GM19025 (cell line): ENCODE results near the gene RBM27.
"Not testable (repeated sequence)": the region's sequence is repeated elsewhere in the genome, so short reads cannot be mapped to it uniquely, and the experiment has no call there.

Experiments used
- ATAC-seq: cut with Tn5 transposase; IDR thresholded peaks from one replicate; pipeline ENCODE4 v1.9.1; 2021; ENCODE audit warnings: mild to moderate bottlenecking, low read depth, moderate library complexity; ENCODE audit not compliant: unreplicated experiment

The RBM27 gene, protein sequence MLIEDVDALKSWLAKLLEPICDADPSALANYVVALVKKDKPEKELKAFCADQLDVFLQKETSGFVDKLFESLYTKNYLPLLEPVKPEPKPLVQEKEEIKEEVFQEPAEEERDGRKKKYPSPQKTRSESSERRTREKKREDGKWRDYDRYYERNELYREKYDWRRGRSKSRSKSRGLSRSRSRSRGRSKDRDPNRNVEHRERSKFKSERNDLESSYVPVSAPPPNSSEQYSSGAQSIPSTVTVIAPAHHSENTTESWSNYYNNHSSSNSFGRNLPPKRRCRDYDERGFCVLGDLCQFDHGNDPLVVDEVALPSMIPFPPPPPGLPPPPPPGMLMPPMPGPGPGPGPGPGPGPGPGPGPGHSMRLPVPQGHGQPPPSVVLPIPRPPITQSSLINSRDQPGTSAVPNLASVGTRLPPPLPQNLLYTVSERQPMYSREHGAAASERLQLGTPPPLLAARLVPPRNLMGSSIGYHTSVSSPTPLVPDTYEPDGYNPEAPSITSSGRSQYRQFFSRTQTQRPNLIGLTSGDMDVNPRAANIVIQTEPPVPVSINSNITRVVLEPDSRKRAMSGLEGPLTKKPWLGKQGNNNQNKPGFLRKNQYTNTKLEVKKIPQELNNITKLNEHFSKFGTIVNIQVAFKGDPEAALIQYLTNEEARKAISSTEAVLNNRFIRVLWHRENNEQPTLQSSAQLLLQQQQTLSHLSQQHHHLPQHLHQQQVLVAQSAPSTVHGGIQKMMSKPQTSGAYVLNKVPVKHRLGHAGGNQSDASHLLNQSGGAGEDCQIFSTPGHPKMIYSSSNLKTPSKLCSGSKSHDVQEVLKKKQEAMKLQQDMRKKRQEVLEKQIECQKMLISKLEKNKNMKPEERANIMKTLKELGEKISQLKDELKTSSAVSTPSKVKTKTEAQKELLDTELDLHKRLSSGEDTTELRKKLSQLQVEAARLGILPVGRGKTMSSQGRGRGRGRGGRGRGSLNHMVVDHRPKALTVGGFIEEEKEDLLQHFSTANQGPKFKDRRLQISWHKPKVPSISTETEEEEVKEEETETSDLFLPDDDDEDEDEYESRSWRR

DNA sequence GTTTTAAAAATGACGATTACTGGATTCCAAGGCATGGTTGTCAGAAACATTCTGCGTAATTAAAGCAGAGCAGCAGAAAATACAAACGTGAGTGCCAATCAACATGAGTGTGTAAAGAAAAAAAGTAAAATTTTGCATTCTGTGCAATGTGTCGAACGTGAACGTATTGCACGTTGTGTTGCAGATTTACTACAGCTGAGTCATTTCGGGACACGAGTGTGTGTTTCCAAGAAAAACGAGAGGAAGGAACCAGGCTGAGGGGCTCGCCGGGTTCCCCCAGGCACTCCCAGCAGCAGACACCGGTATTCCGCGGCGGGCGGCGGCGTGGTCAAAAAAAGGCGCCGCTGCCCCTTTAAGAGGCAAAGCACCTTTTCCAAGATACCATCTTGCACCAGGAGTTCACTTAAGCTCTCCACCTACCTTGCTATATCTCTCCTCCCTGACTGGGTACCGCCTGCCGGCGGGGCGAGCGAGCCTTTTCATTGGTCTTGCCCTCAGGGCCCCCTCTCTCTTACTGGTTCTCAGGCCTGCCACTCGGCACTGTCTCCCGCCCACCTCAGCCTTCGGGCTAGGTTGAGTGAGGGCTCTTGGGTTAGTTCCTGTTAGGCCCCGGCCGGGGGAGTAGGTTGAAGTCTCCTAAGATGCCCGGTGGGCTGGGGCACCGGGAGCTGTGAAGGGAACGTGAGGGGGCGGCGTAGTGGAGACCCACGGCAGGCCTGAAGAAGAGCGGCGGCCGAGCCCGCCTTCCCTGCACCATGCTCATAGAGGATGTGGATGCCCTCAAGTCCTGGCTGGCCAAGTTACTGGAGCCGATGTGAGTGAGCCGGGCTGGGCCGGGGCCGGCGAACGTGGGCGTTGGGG is at the start of gene RBM27:
Gene RBM27 (plus strand): TSS at position 595 of the 861 bp plus-strand sequence. CDS start 161 bp downstream, at position 756.
- peak; percentile 100 for ATAC-seq

DNA sequence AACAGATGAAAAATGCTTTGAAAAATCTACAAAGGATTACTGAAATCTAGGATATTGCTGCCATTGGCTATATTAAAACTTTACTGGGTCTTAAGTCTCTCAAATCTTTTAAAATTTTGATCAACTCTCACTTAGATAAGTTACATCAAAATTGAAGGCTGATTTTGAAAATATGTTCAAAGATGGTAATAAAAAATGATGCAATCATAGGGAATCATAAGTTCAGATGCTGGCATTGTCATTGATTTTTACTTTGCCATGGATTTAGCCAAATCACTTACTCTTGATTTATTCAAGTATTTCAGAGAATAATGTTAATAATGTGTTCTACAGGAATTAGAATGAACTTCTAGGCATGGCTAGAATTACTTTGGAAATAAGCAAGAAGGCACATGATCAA is 45.1 kb upstream of the RBM27 start:
- ATAC-seq, result no peak

DNA sequence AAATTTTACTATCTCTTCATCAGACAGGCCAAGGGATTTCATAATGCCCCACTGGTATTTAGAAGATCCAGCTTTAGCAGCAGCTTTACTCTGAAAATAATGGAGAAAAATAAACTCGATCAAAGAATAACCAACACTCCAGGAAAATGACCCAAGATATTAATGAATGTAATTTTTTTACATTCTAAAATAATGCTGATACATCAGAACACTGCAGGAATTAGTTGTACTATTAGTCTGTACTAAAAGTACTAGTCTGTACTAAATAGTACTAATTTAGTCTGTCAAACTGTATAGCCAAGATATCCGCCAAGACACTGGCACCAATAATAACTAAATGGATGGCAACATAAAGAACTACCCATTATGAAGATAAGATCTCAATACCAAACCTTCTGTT is 39.0 kb upstream of the RBM27 start:
- no peak for ATAC-seq

DNA sequence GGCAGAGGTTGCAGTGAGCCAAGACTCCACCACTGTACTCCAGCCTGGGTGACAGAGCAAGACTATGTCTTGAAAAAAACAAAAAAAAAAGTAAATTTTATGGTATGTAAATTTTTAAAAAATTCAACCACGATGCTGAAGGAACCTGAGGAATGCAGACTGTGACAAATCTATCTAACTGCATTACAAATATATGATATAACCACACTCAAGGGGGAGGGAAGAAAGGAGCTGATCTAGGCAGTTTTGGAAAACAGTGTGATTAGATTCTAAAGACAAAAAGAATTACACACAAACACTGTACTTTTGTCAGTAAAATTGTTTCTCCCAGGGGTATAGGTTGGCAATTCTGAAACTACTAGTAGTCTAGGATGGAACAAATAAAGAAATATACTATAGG is 37.9 kb upstream of the RBM27 start:
- no peak for ATAC-seq

DNA sequence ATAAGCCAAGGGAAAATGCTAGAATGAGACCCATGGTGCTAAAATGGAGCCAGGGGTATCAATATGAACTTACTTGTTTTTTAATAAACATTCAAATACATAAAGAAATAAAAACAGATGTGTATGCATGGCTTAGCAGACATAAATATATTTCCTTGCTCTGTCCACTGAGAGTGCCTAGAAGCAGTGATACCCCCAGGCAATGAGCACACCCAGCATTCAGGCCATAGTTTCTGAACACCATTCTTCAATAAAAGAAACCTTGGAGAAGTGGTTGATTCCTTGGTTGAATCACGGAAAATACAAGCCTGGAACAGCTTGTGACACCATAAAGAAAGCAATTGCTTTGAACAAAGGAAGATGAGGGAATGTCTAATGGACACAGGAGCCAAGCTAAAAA is 37.5 kb upstream of the RBM27 start:
- no peak for ATAC-seq

DNA sequence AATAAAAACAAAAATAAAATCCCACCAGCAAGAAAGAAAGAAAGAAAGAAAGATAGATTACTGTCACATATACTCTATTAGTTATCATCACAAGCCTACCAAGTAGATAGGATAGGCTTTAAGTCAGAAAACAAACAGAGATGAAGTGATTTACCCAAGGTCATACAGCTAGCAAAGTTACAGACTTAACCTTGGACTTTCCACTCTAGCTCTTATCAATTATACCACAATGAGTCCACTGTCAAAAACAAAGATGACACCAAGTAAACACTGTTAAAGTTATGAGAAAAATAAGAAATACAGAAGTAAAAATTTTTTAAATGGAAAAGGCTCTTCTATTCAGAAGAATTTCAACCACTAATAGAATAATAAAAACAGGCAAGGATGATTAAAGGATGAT is 34.3 kb upstream of the RBM27 start:
- no peak for ATAC-seq

DNA sequence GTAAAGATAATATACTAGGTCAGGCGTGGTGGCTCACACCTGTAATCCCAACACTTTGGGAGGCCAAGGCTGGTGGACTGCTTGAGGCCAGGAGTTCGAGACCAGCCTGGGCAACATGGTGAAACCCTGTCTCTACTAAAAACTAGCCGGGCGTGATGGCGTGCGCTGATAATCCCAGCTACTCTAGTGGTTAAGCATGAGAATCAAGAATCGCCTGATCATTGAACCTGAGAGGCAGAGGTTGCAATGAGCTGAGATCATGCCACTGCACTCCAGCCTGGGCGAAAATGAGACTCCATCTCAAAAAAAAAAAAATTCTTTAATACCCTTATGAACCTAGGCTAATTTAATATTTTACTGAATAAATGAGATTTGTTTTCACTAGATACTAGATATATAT is 30.4 kb upstream of the RBM27 start:
- ATAC-seq, result peak; percentile 45

DNA sequence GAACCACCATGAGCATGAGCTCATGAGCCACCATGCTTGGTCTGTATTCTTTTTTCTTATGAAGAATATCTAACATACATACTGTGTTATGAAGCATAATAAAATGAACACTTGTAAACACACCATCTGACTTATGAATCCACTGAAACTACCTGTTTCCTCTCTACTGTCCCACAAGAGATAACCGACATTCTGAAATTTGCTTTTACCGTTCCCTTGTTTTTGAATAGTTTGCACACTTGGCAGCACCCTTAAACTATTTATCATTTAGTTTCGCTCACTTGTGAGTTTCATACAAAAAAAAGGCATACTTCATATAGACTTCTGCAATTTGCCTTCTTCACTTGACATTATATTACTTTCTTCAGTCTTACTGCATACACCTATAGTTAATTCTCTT is 29.8 kb upstream of the RBM27 start:
- peak; percentile 93 for ATAC-seq

DNA sequence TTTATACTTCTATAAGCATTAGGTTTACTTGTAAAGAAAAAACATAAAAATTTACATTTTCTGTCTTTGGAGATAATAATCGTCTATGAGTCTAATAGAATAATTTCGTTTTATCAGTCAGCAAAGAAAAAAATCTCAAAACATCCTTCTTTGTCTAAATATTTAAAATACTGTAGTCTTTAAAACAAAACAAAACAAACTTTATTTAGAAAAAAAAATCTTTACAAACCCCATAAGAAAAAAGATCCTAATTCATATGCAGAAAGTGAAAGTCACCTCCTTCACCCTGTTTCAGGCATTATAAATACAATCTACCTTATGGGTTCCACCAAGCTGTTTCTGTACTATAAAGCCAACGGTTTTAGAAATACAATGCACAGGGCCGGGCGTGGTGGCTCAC is 26.6 kb upstream of the RBM27 start:
- ATAC-seq, result no peak

DNA sequence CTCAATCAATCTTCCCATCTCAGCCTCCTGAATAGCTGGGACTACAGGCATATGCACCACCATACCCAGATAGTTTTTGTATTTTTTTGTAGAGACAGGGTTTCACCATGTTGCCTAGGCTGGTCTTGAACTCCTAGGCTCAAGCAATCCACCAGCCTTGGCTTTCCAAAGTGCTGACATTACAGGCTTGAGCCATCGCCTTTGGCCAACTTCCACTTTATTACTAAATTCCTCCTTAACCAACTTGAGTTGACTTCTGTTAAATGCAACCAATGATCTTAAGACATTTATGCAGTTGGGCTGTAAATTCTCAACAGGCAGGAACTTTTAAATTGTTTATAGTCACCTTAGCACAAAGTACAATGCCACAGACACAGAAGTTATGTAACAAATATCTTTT is 23.7 kb upstream of the RBM27 start:
- no peak for ATAC-seq

DNA sequence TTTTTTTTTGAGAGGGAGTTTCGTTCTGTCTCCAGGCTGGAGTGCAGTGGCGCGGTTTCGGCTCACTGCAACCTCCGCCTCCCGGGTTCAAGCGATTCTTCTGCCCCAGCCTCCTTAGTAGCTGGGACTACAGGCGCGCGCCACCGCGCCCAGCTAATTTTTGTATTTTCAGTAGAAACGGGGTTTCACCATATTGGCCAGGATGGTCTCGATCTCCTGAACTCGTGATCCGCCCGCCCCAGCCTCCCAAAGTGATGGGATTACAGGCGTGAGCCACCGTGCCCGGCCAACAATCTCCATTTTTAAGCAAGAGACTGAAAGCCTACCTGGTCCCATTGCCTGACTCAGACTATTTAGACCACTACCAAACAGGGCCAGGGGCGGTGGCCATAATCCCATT is 20.0 kb upstream of the RBM27 start:
- not testable (repeated sequence) for ATAC-seq

DNA sequence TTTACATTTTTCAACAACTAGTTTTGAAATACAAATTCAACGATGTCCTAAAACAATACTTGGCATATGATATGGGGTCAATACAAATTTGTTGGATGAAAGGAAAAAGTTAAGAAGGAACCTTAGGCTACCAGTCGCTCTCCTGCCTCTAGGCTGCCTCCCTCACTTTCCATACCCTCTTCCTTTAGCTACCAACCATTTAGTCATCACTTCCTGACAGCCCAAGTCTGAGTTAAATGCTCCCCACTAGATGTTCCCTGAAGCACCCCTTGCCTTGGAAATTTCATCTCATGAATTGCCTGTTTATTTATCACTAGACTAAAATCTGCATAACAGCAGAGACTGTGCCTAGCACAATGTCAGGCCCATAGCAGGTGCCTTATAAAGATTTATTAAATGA is 18.2 kb upstream of the RBM27 start:
- no peak for ATAC-seq

DNA sequence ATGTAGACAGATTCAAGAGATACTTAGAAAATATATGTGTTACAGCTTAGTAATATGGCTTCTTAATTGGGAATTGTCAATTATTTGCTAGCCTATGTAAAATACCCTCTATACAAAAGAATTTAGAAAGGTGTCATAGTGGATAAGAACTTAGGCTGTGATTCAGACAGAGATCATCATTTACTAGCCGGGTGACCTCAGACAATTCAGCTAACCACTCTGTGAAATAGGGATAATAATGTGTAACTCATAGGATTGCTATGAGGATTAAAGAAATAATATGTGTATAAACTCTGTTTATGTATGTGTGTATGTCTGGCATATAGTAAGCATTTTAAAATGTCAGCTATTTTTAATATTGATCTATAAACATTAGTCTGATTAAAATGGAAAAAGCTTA is 15.0 kb upstream of the RBM27 start:
- no peak for ATAC-seq

DNA sequence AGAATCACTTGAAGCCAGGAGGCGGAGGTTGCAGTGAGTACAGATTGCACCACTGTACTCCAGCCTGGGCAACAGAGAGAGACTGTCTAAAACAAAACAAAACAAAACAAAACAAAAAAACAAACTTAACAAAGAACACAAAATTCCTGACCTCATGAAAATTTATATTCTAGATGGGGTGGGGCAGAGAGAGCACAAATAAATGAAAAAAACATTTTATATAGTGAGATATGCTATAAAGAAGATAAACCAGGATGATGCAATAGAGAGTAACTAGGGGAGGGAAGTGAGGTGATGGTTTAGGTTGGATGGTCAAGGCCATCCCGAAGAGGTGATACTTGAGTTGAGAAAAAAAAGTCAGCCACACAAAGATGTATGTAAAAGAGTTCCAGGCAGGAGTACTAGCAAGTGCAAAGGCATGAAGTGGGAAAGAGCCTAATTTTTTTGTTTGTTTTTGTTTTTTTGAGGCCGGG is 10.8 kb upstream of the RBM27 start:
- no peak for ATAC-seq

DNA sequence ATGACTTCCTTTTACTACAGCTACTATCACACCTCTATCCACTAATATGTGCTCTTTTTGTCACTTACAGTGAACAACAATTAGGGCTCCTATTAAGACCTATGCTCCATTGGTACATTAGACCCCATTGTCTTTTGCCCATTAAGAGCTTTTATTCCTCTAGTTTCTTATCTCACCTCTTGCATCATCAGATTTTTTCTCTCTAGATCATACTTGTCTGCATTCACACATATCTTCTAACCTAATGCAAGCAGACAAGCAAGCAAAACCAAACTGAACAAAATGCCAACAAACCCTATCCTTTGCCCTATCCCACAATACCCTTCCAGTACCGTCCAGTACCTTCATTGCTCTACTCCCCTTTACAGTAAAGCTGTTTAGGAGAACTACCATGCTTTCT is 10.1 kb upstream of the RBM27 start:
- ATAC-seq, result no peak

DNA sequence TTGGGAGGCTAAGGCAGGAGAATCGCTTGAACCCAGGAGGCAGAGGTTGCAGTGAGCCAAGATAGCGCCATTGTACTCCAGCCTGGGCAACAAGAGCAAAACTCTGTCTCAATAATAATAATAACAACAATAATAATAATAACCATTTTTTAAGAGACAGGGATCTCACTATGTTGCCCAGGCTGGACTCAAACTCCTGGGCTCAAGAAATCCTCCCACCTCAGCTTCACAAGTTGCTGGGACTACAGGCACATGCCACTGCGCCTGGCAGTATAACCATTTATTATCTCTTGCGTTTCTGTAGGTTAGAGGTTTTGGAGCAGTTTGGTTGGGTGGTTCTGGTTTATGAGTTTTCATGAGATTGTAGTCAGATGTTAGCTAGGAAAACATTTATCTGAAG is 8.4 kb upstream of the RBM27 start:
- not testable (repeated sequence) for ATAC-seq

DNA sequence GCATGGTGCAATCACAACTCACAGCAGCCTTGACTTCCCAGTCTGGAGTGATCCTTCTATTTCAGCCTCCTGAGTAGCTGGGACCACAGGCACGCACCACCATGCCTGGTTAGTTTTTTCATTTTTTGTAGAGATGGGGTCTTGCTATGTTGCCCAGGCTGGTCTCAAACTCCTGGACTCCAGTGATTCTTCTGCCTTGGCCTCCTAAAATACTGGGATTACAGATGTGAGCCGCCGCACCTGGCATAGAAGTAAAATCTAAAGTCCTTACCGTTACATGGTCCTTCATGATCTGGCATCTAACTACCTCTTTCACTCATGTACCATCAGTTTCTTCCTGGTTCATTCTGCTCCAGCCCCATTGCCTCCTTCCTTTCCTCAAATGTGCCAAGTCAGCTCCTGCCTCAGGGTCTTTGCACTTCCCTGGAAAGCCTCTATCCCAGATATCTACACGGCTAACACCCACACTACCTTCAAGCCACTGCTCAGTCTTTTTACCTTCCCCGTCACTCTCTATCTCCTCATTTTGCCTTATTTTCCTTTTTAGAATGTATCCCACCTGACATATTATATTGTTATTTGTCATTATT is 6.9 kb upstream of the RBM27 start:
- no peak for ATAC-seq

DNA sequence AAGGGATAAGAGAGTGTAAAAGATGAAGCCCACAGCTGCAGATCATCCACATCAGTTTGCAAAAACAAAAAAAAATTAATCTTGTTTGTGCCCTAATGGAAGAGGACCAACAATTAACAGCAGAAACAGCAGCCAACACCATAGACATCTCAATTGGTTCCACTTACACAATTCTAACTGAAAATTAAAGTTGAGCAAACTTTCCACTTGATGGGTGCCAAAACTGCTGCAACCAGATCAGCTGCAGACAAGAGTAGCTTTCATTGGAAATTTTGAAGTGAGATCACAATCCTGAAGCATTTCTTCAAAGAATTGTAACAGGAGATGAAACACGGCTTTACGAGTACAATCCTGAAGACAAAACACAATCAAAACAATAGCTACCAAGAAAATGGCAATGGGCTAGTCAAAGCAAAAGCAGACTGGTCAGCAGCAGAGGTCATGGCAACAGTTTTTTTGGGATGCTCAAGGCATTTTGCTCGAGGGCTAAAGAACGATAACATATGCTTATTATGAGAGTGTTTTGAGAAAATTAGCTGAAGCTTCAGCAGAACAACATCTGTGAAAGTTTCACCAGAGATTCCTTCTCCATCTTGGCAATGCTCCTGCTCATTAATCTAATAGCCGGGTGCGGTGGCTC is 4.1 kb upstream of the RBM27 start:
- no peak for ATAC-seq

DNA sequence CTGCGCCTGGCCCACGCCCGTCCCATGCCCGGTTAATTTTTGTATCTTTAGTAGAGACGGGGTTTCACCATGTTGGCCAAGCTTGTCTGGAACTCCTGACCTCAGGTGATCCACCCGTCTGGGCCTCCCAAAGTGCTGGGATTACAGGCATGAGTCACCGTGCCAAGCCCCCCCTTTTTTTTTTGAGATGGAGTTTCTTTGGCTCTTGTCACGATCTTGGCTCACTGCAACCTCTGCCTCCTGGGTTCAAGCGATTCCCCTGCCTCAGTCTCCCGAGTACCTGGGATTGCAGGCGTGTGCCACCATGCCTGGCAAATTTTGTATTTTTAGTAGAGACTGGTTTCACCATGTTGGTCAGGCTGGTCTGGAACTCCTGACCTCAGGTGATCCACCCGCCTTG is 1.6 kb upstream of the RBM27 start:
- ATAC-seq, result not testable (repeated sequence)

DNA sequence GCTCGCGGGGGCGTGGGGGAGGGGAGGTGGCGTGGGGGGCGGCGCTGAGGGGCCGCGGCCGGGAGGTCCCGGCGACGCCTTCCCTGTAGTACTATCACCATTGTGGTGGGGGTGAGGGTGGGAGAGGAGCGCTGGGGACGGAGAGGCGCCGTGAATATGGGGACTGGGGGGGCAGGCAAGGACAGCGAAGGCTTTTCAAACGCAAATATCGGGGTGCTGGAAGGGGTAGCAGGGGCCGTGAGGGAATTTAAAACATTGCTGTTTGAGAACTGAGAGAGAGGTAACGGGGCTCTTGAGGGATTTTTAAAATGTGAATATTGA is 427 bp downstream of the RBM27 start:
- no peak for ATAC-seq
